ENCODE measurements around the gene EBI3. TPM values are rescaled to one million over a fixed set of nuclear protein-coding genes. Genes with fewer than 3 reads are reported as not detected.

EBI3 gene
- total and polyA plus RNA-seq, 2 of the 13 experiments (the other 11 are each of a cell fraction or from before 2014, with no cell fraction given): 3.4 TPM; not detected in 1

DNA sequence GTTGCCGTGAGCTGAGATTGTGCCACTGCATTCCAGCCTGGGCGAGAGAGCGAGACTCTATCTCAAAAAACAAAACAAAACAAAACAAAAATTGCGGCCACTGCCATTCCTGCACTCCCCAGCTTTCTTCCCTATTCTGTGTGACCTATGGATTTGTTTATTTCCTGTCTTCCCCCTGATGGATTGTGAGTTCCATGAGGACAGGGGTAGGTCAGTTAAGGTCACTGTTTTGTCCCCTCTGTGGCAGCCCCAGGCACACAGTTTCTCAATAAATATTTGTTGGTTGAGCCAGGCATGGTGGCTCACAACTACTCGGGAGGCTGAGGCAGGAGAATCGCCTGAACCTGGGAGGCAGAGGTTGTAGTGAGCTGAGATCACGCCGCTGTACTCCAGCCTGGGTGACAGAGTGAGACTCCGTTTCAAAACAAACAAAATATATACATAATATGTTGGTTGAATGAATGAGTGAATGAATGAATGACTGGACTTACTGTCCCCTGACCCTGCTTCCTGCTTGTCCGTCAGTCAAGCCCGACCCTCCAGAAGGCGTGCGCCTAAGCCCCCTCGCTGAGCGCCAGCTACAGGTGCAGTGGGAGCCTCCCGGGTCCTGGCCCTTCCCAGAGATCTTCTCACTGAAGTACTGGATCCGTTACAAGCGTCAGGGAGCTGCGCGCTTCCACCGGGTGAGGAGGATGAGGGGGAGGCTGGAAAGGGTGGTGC is 5.0 kb downstream of the EBI3 start (continued):
- no peak for TF ChIP-seq ERF (CRISPR knock-in tag; IDR thresholded peaks at IDR 0.05)
- TF ChIP-seq NCOA2 (CRISPR knock-in tag; IDR thresholded peaks at IDR 0.05): peak; percentile 64; the same call in 1 of the 2 replicates
- TF ChIP-seq ZC3H13 (CRISPR knock-in tag; IDR thresholded peaks at IDR 0.05): peak; percentile 4; the same call in 1 of the 2 replicates
- TF ChIP-seq ARNTL (CRISPR knock-in tag; IDR thresholded peaks at IDR 0.05): no peak
- peak; percentile 46; the same call in 1 of the 2 replicates for TF ChIP-seq GFI1 (CRISPR knock-in tag; IDR thresholded peaks at IDR 0.05; ENCODE audit: borderline replicate concordance)
- 0 out of 2 replicates have a peak, but pooled peaks have one; percentile 19 for TF ChIP-seq RFXAP (CRISPR knock-in tag; IDR thresholded peaks at IDR 0.05; ENCODE audit: borderline replicate concordance)
- TF ChIP-seq RARA (CRISPR knock-in tag; IDR thresholded peaks at IDR 0.05): peak; percentile 83
- TF ChIP-seq ZNF589 (CRISPR knock-in tag; conservative IDR thresholded peaks at IDR 0.05): no peak
- TF ChIP-seq, protein P1, sequence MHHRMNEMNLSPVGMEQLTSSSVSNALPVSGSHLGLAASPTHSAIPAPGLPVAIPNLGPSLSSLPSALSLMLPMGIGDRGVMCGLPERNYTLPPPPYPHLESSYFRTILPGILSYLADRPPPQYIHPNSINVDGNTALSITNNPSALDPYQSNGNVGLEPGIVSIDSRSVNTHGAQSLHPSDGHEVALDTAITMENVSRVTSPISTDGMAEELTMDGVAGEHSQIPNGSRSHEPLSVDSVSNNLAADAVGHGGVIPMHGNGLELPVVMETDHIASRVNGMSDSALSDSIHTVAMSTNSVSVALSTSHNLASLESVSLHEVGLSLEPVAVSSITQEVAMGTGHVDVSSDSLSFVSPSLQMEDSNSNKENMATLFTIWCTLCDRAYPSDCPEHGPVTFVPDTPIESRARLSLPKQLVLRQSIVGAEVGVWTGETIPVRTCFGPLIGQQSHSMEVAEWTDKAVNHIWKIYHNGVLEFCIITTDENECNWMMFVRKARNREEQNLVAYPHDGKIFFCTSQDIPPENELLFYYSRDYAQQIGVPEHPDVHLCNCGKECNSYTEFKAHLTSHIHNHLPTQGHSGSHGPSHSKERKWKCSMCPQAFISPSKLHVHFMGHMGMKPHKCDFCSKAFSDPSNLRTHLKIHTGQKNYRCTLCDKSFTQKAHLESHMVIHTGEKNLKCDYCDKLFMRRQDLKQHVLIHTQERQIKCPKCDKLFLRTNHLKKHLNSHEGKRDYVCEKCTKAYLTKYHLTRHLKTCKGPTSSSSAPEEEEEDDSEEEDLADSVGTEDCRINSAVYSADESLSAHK (CRISPR knock-in tag; IDR thresholded peaks at IDR 0.05; ENCODE audit: borderline replicate concordance): no peak
- TF ChIP-seq RELA (CRISPR knock-in tag; IDR thresholded peaks at IDR 0.05): no peak
- TF ChIP-seq GLI4 (CRISPR knock-in tag; IDR thresholded peaks at IDR 0.05; ENCODE audit: borderline replicate concordance): no peak
- TF ChIP-seq SOX6 (IDR thresholded peaks at IDR 0.05): no peak
- peak; percentile 77 for TF ChIP-seq SOX6 (CRISPR knock-in tag; IDR thresholded peaks at IDR 0.05)
- TF ChIP-seq, protein P2, sequence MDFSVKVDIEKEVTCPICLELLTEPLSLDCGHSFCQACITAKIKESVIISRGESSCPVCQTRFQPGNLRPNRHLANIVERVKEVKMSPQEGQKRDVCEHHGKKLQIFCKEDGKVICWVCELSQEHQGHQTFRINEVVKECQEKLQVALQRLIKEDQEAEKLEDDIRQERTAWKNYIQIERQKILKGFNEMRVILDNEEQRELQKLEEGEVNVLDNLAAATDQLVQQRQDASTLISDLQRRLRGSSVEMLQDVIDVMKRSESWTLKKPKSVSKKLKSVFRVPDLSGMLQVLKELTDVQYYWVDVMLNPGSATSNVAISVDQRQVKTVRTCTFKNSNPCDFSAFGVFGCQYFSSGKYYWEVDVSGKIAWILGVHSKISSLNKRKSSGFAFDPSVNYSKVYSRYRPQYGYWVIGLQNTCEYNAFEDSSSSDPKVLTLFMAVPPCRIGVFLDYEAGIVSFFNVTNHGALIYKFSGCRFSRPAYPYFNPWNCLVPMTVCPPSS (IDR thresholded peaks at IDR 0.05): no peak
- TF ChIP-seq MBNL3 (CRISPR knock-in tag; conservative IDR thresholded peaks at IDR 0.05): no peak
- no peak for TF ChIP-seq FOXA1 (IDR thresholded peaks at IDR 0.05)
- no peak for TF ChIP-seq FOXA1 (CRISPR knock-in tag; IDR thresholded peaks at IDR 0.05)
- TF ChIP-seq, protein P3, sequence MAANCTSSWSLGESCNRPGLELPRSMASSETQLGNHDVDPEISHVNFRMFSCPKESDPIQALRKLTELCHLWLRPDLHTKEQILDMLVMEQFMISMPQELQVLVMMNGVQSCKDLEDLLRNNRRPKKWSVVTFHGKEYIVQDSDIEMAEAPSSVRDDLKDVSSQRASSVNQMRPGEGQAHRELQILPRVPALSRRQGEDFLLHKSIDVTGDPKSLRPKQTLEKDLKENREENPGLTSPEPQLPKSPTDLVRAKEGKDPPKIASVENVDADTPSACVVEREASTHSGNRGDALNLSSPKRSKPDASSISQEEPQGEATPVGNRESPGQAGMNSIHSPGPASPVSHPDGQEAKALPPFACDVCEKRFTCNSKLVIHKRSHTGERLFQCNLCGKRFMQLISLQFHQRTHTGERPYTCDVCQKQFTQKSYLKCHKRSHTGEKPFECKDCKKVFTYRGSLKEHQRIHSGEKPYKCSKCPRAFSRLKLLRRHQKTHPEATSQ (CRISPR knock-in tag; IDR thresholded peaks at IDR 0.05; ENCODE audit: borderline replicate concordance): no peak
- no peak for TF ChIP-seq NR2C2 (CRISPR knock-in tag; IDR thresholded peaks at IDR 0.05; ENCODE audit: borderline replicate concordance)
- TF ChIP-seq U2AF2 (IDR thresholded peaks at IDR 0.05; ENCODE audit: low read depth, low read length): no peak
- TF ChIP-seq ZMAT3 (CRISPR knock-in tag; conservative IDR thresholded peaks at IDR 0.05): peak; percentile 35; the same call in 1 of the 2 replicates
- no peak for TF ChIP-seq TBP (CRISPR knock-in tag; IDR thresholded peaks at IDR 0.05)
- TF ChIP-seq ZNF33B (CRISPR knock-in tag; IDR thresholded peaks at IDR 0.05): no peak
- peak; percentile 58 for TF ChIP-seq PHF21A (CRISPR knock-in tag; IDR thresholded peaks at IDR 0.05)
- TF ChIP-seq ZMYM3 (CRISPR knock-in tag; IDR thresholded peaks at IDR 0.05): peak; percentile 73
- no peak for TF ChIP-seq ZNF607 (CRISPR knock-in tag; IDR thresholded peaks at IDR 0.05; ENCODE audit: borderline replicate concordance)
- TF ChIP-seq ZNF777 (CRISPR knock-in tag; IDR thresholded peaks at IDR 0.05): no peak
- no peak for TF ChIP-seq TCF7 (IDR thresholded peaks at IDR 0.05; ENCODE audit: low read depth)
